ENCODE measurements around the gene SOX5. TPM values are rescaled to one million over a fixed set of nuclear protein-coding genes. Genes with fewer than 3 reads are reported as not detected.

SOX5 gene
- polyA plus RNA-seq, 1 of the 3 experiments (the other 2 are of a cell fraction): 0.21 TPM

- no peaks in the 10 kb centered on the region for H3K79me2 ChIP-seq (ENCODE audit: insufficient read depth)
- ChIA-PET CTCF (interaction anchor here (0.6 kb wide), 1 partner anchor 88 kb away, joined by 3 read pairs; no protein-coding TSS in a partner anchor), POLR2A (no interaction called here)
- H3K9ac ChIP-seq: no peak overlapping the region
- no peaks in the 10 kb centered on the region for H3K9me3 ChIP-seq
- H3K27me3 ChIP-seq (ENCODE audit: insufficient read depth): no peaks in the 10 kb centered on the region
- WGBS (ENCODE audit: low lambda C conversion rate): 26% methylated on average over 2 of the region's 2 CpGs
- no peaks in the 10 kb centered on the region for H3K9me2 ChIP-seq
- H4K20me1 ChIP-seq (ENCODE audit: insufficient read depth): no peaks in the 10 kb centered on the region
- no peaks in the 10 kb centered on the region for H3F3A ChIP-seq (replicated peaks; ENCODE audit: insufficient read depth)
- TF ChIP-seq TEAD4 (IDR thresholded peaks at IDR 0.05; ENCODE audit: borderline replicate concordance, insufficient read depth) (no peak), JUND (IDR thresholded peaks at IDR 0.05) (no peak), SMC3 (IDR thresholded peaks at IDR 0.05; ENCODE audit: low read depth, low read length) (no peak), RFX5 (IDR thresholded peaks at IDR 0.05; ENCODE audit: low read length) (no peak), FOXJ3 (CRISPR knock-in tag; IDR thresholded peaks at IDR 0.05) (no peak), CHD2 (IDR thresholded peaks at IDR 0.05; ENCODE audit: low read length, partially characterized antibody) (no peak), FOSL2 (IDR thresholded peaks at IDR 0.05; ENCODE audit: borderline replicate concordance, low read depth) (no peak), CTCF (IDR thresholded peaks at IDR 0.05) (no peak), RXRA (IDR thresholded peaks at IDR 0.05; ENCODE audit: borderline replicate concordance, low read depth) (no peak), TAF1 (IDR thresholded peaks at IDR 0.05; ENCODE audit: borderline replicate concordance, low read depth, low read length) (no peak), IRF3 (IDR thresholded peaks at IDR 0.05; ENCODE audit: low read depth, low read length) (no peak), POLR2AphosphoS5 (IDR thresholded peaks at IDR 0.05; ENCODE audit: low read depth, low read length) (no peak), EP300 (IDR thresholded peaks at IDR 0.05; ENCODE audit: borderline replicate concordance in 1 of 2, low read depth in 1 of 2, low read length in 1 of 2) (no peak), PBX3 (IDR thresholded peaks at IDR 0.05) (no peak), GATA2 (CRISPR knock-in tag; IDR thresholded peaks at IDR 0.05) (no peak), USF1 (IDR thresholded peaks at IDR 0.05; ENCODE audit: borderline replicate concordance, low read depth) (no peak), ZBTB33 (IDR thresholded peaks at IDR 0.05; ENCODE audit: borderline replicate concordance, low read depth) (no peak)
- no peak overlapping the region for H2AFZ ChIP-seq (ENCODE audit: low read depth)
- no peak for DNase-seq
- no peak overlapping the region for H3K4me3 ChIP-seq (ENCODE audit: low read depth in 2 of 2, low read length in 1 of 2)
- no peak overlapping the region for H3K27ac ChIP-seq (ENCODE audit: low read depth in 2 of 2, low read length in 1 of 2)
- H3K4me2 ChIP-seq: no peak overlapping the region
- no peaks in the 10 kb centered on the region for H3K36me3 ChIP-seq (replicated peaks in 1 of 2; ENCODE audit: control insufficient read depth in 1 of 2, insufficient read depth in 2 of 2, low read length in 1 of 2)
- H3K4me1 ChIP-seq (ENCODE audit: control insufficient read depth in 1 of 2, insufficient read depth in 2 of 2, low read depth in 1 of 2, low read length in 1 of 2): peaks cover 0 to 3% of the 10 kb centered on the region in 2 experiments; a peak in 1 of 4 replicates
Observed at GRCh38 chr12:23559268-23559753, 390.2 kb downstream of the SOX5 start.

All from SK-N-SH (cell line).